GM18519 (cell line): ENCODE results near the gene PROSER2.

ENCODE experiments used
- ATAC-seq: cut with Tn5 transposase; IDR thresholded peaks from one replicate; pipeline ENCODE4 v1.9.1; 2021; ENCODE audit warnings: mild to moderate bottlenecking, moderate library complexity; ENCODE audit not compliant: unreplicated experiment, low FRiP score

Gene PROSER2

GRCh38 chr10:11823122-11823988 lies at the start of gene PROSER2:
Gene PROSER2 (plus strand): TSS chr10:11823356. CDS start chr10:11852078, 28,722 bp downstream.
- ATAC-seq: peak; percentile 68

DNA sequence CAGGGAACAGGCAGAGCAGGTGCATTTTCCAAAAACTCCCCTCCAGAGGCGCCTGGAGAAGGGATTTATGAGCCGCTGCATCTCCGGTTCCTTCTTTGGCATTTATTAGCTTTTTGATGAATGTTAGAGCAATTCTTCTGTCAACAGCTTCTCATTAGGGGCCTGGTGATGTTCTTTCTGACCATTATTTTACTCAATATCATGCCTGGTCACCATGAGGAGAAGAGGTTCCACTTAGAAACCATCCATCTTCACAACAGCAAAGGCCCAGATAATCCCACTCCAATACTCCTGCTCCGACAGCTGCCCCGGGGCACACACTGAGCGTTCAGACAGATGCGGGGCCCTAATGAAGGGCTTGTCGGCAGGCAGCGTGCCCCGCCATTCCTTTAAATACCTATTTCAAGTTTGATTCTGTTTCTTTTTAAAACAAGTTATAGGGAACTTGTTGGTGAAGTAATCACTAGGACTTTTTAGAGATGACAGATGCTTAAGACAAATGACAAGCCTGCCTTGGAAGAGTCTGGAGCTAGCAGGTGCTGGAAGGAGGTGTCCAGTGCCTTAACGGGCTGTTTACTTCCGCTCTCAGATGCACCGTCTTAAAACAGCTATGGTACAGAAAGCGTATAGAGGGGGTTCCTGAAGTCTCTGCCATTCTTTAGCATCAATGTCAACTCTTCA lies 49.3 kb upstream of the PROSER2 start:
- ATAC-seq: no peak

DNA sequence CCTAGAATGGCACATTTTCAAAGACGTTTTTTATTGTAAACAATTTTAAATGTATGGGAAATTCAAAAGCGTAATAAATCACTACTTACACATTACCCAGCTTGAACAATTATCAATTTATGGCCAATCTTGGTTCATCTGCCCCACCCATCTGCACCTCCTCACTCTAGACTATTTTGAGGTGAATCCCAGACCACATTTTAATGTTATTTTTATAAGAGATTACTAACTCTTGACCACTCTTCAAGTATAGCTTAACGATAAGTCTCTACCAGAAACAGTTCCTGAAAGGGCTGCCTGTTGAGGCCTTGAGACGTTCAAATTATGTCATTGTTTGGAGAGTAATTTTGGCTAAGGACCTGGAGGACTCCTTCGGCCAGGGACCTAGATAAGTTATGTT lies 47.7 kb upstream of the PROSER2 start:
- no peak for ATAC-seq

DNA sequence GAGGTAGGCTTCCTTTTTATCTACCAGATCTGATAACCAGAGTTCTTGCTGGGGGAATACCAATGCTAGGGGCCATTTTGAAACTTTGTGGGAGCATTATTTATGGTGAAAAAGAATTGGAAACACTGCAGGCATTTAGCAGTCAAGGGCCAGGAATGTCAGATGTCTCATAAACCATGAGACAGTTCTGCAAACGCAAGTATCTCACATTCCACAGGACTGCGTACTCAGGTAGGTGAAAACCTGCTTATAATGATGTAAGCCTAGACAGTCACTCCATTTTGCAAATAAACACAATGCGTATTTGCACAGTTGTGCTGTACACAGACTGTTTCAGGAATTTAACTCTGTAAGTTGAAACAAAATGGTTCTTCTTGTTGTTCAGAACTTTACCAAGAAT lies 47.1 kb upstream of the PROSER2 start:
- no peak for ATAC-seq

- ATAC-seq: no peak
These were observed 42.0 kb upstream of the PROSER2 start for GRCh38 chr10:11781114-11781513.

- peak; percentile 67 for ATAC-seq
These were observed 40.2 kb upstream of the PROSER2 start for GRCh38 chr10:11782793-11783557.

DNA sequence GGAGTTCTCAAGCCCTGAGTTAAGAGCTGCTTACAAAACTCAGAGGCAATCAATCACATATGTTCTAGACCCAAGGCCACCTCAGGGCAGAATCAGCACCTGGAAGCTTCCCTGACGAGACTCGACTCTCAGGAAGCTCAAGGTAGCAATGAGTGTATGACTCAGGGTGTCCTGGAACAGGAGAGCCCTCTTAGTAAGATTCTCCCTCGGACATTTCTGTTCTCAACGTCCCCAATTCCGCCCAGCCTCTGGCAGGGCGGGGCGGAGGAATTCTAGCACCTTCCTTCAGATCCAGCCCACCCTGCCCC lies 39.6 kb upstream of the PROSER2 start:
- ATAC-seq: no peak

- no peak for ATAC-seq
These were observed 35.8 kb upstream of the PROSER2 start for GRCh38 chr10:11787374-11787773.

DNA sequence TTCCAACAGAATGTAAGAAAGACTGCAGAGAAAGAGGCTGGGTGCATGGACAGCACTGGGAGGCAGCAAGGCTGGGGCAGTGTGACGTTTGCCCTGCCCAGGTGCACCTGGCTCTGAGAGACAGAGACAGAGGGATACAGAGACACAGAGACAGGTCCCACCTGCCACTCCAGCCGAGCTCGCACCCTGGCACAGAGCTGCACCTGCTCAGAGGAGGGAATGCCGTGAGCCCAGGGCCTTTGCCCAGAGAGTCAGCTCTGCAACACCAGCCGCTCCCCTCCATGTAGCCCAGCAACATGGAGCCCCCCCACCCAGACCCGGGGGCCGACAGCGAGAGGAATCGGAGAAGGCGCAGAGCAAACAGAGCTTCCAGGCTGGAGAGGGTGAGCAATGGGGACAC lies 35.3 kb upstream of the PROSER2 start:
- ATAC-seq: no peak

DNA sequence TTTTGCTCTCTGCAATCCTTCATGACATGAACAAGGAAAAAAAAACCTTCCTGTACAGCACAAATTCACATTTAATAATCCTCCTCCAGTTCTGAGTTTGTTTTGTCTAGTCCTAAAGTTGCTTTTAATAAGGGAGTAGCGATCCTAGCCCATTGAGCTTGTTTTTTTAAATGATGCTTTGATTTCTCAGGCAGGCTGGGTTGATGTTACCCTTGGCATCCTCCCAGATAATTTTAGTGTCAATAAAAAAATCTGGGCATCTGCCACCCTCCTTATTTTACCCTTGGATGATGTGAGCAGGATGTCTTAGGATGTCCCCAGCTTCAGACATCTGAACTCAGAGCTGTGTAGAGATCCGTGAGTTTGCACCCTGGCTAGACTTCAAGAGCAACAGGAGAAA lies 33.9 kb upstream of the PROSER2 start:
- ATAC-seq: no peak

DNA sequence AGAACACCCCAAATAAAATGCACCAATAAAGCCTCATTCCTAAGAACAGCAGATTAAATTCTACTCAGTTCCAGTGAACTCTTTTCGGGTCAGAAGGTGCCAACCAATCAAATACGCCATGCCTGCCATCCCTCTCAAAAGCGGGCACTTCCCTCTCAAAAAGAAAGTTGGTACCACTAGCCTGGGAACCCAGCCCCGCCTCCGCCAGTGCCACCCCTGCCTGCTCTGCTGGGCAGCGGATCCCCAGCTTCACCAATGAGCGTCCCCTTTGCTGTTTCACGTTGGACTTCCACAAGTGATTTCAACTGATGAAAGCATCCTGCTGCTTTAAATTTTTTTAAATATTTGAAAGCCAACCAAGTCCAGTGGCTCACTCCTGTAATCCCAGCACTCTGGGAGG lies 33.2 kb upstream of the PROSER2 start:
- no peak for ATAC-seq

GRCh38 chr10:11793762-11794479 lies 29.2 kb upstream of the PROSER2 start:
- no peak for ATAC-seq

DNA sequence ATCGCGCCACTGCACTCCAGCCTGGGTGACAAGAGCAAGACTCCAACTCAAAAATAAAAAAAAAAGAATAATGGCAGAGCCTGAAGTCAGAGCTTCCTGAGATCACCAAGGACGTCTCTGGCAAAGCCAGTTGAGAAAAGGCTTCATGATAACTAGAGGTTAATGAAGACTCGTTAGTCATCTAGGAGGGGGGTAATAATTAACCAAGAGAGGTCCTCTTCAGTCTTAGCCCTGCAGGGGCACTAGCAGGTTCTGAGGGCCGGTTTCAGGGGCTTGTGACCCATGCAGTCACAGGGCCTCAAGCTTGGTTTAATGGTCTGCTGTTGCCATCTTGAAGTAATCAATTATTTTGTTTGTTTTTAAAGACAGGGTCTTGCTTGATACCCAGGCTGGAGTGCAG lies 28.6 kb upstream of the PROSER2 start:
- ATAC-seq: no peak

DNA sequence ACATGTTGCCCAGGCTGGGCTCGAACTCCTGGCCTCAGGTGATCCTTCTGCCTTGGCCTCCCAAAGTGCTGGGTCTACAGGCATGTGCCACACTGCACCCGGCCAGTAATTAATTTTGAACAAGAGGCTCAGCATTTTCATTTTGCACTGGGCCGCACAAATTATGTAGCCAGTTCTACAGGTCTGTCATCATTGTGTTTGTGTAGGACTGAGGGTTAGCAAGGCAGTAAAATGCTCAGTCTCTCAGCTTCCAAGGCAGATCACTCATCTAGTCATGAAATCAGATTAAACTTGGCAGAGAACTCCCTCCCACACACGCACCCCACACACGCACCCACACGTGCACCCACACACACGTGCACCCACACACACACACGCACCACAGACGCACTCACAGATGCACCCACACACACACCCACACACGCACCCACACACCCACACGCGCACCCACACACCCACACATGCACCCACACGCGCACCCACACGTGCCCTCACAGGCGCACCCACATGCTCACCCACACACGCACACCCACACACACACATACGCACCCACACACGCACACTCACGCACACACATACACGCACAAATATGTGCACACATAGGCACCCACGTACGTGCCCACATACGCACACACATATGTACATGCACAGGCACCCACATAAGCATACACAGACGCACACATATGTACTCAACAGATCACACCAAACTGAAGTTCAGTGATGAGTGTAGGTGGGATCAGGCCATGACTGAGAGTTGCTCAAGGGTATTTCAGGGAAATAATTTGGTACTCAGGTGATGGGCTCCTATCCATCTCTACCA lies 27.8 kb upstream of the PROSER2 start:
- ATAC-seq: no peak

- no peak for ATAC-seq
These were observed 26.7 kb upstream of the PROSER2 start for GRCh38 chr10:11796474-11796873.

GRCh38 chr10:11797281-11797680 lies 25.9 kb upstream of the PROSER2 start:
- no peak for ATAC-seq

DNA sequence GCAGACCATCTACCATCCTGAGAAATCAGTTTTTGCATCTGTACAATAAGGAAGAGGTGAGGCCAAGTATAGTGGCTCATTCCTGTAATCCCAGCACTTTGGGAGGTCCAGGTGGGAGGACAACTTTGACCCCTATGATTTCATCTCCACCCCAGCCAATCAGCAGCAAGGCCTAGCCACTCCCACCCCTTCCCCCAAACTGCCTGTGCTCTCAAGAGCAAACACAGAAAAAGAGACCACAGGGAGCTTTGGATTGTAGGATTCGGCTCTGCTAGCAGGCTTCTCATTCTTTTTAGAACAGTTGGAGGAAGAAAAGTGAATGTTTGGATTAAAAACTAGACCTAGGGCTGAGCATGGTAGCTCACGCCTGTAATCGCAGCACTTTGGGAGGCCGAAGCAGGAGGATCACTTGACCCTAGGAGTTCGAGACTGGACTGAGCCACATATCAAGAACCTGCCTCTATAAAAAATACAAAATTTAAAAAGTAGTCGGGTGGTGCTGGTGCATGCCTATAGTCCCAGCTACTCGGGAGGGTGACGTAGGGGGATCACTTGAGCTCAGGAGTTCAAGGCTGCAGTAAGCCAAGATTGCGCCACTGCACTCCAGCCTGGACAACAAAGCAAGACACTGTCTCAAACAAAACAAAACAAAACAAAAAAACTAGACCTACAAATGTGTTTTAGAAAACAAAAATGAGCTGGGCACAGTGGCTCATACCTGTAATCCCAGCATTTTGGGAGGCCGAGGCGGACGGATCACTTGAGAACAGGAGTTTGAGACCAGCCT lies 25.1 kb upstream of the PROSER2 start:
- ATAC-seq: no peak

GRCh38 chr10:11798845-11799735 lies 24.1 kb upstream of the PROSER2 start:
- no peak for ATAC-seq
